H4 (cell line): Measurements from ENCODE around the gene ZNF598. TPM values are rescaled to one million over a fixed set of nuclear protein-coding genes. Genes with fewer than 3 reads are reported as not detected.
"Not testable (repeated sequence)": the region's sequence is repeated elsewhere in the genome, so short reads cannot be mapped to it uniquely, and the experiment has no call there.

ENCODE experiments used
- DNase-seq: peaks from one replicate; pipeline ENCODE4 v3.0.0-alpha.2; 2015; ENCODE audit warnings: low spot score
- total RNA-seq: library from RNA; depleted of rRNA; stranded (reverse); fragments of >200 nt; shearing (Covaris generic); gene quantifications from 2 replicates; pipeline ENCODE4 v1.2.3, GENCODE V29; 2014

Gene ZNF598
- total RNA-seq, 1 experiment from 2014 or later = 5.5 TPM

- no peak for DNase-seq
Measured at GRCh38 chr16:1977875-1978268, 31.7 kb downstream of the ZNF598 start.

GRCh38 chr16:1976951-1977874 is 32.4 kb downstream of the ZNF598 start:
- no peak for DNase-seq

- no peak for DNase-seq
Measured at GRCh38 chr16:1976216-1976520, 33.5 kb downstream of the ZNF598 start.

GRCh38 chr16:1975432-1976215 is 34.0 kb downstream of the ZNF598 start:
- no peak for DNase-seq

GRCh38 chr16:1974157-1975070 is 35.2 kb downstream of the ZNF598 start:
- no peak for DNase-seq

- DNase-seq = no peak
Measured at GRCh38 chr16:1973461-1974156, 36.0 kb downstream of the ZNF598 start.

- no peak for DNase-seq
Measured at GRCh38 chr16:1972490-1972877, 37.1 kb downstream of the ZNF598 start.

- peak; percentile 91 for DNase-seq
Measured at GRCh38 chr16:1971796-1972489, 37.7 kb downstream of the ZNF598 start, which contains the start of gene TBL3. Gene TBL3 (plus strand): TSS chr16:1972053. CDS start chr16:1972165, 112 bp downstream.

- no peak for DNase-seq
Measured at GRCh38 chr16:1968146-1968953, 41.3 kb downstream of the ZNF598 start.

- no peak for DNase-seq
Measured at GRCh38 chr16:1966460-1966859, 43.2 kb downstream of the ZNF598 start, which contains the start of gene RNF151. Gene RNF151 (plus strand): TSS chr16:1966856. CDS start chr16:1966882, 26 bp downstream.

- no peak for DNase-seq
Measured at GRCh38 chr16:1965396-1966001, 44.1 kb downstream of the ZNF598 start.

- DNase-seq = peak; percentile 96
Measured at GRCh38 chr16:1964506-1965395, 44.9 kb downstream of the ZNF598 start, which contains the start of gene RPS2. Gene RPS2 (minus strand): TSS chr16:1964826. CDS start chr16:1964625, 201 bp downstream.

- DNase-seq = no peak
Measured at GRCh38 chr16:1963806-1964505, 45.7 kb downstream of the ZNF598 start.

- not testable (repeated sequence) for DNase-seq
Measured at GRCh38 chr16:1962161-1963153, 47.2 kb downstream of the ZNF598 start.

- DNase-seq = no peak
Measured at GRCh38 chr16:1961651-1962067, 48.0 kb downstream of the ZNF598 start.
